ENCODE data around the gene TRIML2.

Gene TRIML2

GRCh38 chr4:188109157-188109755, at the start of gene TRIML2:
TRIML2 (minus strand) TSS chr4:188109603; CDS start chr4:188105368, 4,235 bp downstream.
- no peak for DNase-seq (ENCODE audit: low read depth)

GRCh38 chr4:188158336-188158735, 48.9 kb upstream of the TRIML2 start:
- no peak for DNase-seq (ENCODE audit: low read depth)

GRCh38 chr4:188154668-188155405, 45.4 kb upstream of the TRIML2 start:
- DNase-seq (ENCODE audit: low read depth): no peak

- no peak for DNase-seq (ENCODE audit: low read depth)
These were observed 38.4 kb upstream of the TRIML2 start for GRCh38 chr4:188147776-188148175.

GRCh38 chr4:188147176-188147575, 37.8 kb upstream of the TRIML2 start:
- DNase-seq (ENCODE audit: low read depth): no peak

GRCh38 chr4:188146618-188147017, 37.2 kb upstream of the TRIML2 start:
- DNase-seq (ENCODE audit: low read depth): no peak

GRCh38 chr4:188145601-188146000, 36.2 kb upstream of the TRIML2 start:
- no peak for DNase-seq (ENCODE audit: low read depth)

- DNase-seq (ENCODE audit: low read depth): no peak
These were observed 34.3 kb upstream of the TRIML2 start for GRCh38 chr4:188143731-188144130.

- DNase-seq (ENCODE audit: low read depth): no peak
These were observed 30.3 kb upstream of the TRIML2 start for GRCh38 chr4:188139671-188140070.

- DNase-seq (ENCODE audit: low read depth): no peak
These were observed 29.7 kb upstream of the TRIML2 start, which contains the start of gene TRIML1 for GRCh38 chr4:188139141-188139540. TRIML1 (plus strand) TSS chr4:188139441; CDS start chr4:188139559, 118 bp downstream.

GRCh38 chr4:188138227-188138626, 28.8 kb upstream of the TRIML2 start:
- no peak for DNase-seq (ENCODE audit: low read depth)

- no peak for DNase-seq (ENCODE audit: low read depth)
These were observed 22.8 kb upstream of the TRIML2 start for GRCh38 chr4:188132232-188132631.

- DNase-seq (ENCODE audit: low read depth): no peak
These were observed 21.0 kb upstream of the TRIML2 start for GRCh38 chr4:188130355-188130754.

- no peak for DNase-seq (ENCODE audit: low read depth)
These were observed 17.9 kb upstream of the TRIML2 start for GRCh38 chr4:188127214-188127874.

- DNase-seq (ENCODE audit: low read depth): no peak
These were observed 12.1 kb upstream of the TRIML2 start for GRCh38 chr4:188121530-188121929.

- DNase-seq (ENCODE audit: low read depth): no peak
These were observed 8.4 kb upstream of the TRIML2 start for GRCh38 chr4:188117631-188118324.

GRCh38 chr4:188113156-188113555, 3.8 kb upstream of the TRIML2 start:
- no peak for DNase-seq (ENCODE audit: low read depth)

GRCh38 chr4:188111955-188112354, 2.6 kb upstream of the TRIML2 start:
- no peak for DNase-seq (ENCODE audit: low read depth)

GRCh38 chr4:188110741-188111471, 1.5 kb upstream of the TRIML2 start:
- no peak for DNase-seq (ENCODE audit: low read depth)

- no peak for DNase-seq (ENCODE audit: low read depth)
These were observed 633 bp upstream of the TRIML2 start for GRCh38 chr4:188110036-188110435.

- no peak for DNase-seq (ENCODE audit: low read depth)
These were observed 1.2 kb downstream of the TRIML2 start for GRCh38 chr4:188107931-188108843.

Measured in activated T-cell treated with anti-CD3 and anti-CD28 coated beads for 1 hour (primary cell).